Thyroid gland (tissue), 4 donors: ENCODE results near the gene NFKB1. TPM values are rescaled to one million over a fixed set of nuclear protein-coding genes. Genes with fewer than 3 reads are reported as not detected.

ENCODE experiments used
- DNase-seq, 2 donors: peaks; one replicate each; pipeline ENCODE4 v3.0.0-alpha.2; 2019
- H3K27ac ChIP-seq, 3 donors: fragments of 200-600 bp; sonication (generic); 1 replicate in 2 of 3; 2 replicates in 1 of 3; pipeline ENCODE4 v1.5.1; 2016 to 2019; ENCODE audit warnings: mild to moderate bottlenecking in 1 of 3, moderate library complexity in 1 of 3
- H3K27me3 ChIP-seq: fragments of 200-600 bp; sonication (generic); one replicate; pipeline ENCODE4 v1.5.1; 2019
- H3K36me3 ChIP-seq, 2 donors: fragments of 200-600 bp; sonication (generic); one replicate each; pipeline ENCODE4 v1.5.1; 2016 to 2019
- H3K4me1 ChIP-seq, 2 donors: fragments of 200-600 bp; sonication (generic); one replicate each; pipeline ENCODE4 v1.5.1; 2017 to 2019
- H3K4me3 ChIP-seq, 3 donors: fragments of 200-600 bp; sonication (generic); replicated peaks in 1 of 3; 1 replicate in 2 of 3; 2 replicates in 1 of 3; pipeline ENCODE4 v1.5.1; 2016; ENCODE audit warnings: mild to moderate bottlenecking in 1 of 3
- H3K9me3 ChIP-seq: fragments of 200-600 bp; sonication (generic); one replicate; pipeline ENCODE4 v1.5.1; 2017
- CTCF ChIP-seq, 6 experiments: fragments of 200-600 bp in 3 of 6; fragments of 450-650 bp in 3 of 6; sonication (generic) in 3 of 6; IDR thresholded peaks; one replicate each; pipeline ENCODE4 v1.5.1; 2016 to 2019; ENCODE audit warnings: antibody characterized with exemption in 6 of 6, mild to moderate bottlenecking in 2 of 6, inconsistent platforms in 1 of 6, moderate library complexity in 1 of 6
- POLR2A ChIP-seq, 2 donors: fragments of 450-650 bp; IDR thresholded peaks; one replicate each; pipeline ENCODE4 v1.6.1; 2017; ENCODE audit warnings: antibody characterized with exemption in 2 of 2, mild to moderate bottlenecking in 2 of 2, moderate library complexity in 1 of 2
- WGBS, 2 donors: methylation state at CpG; one replicate each; pipeline ENCODE4 v1.1.5; 2017; 5-methylcytosine and 5-hydroxymethylcytosine counted together
- intact Hi-C: fragments of 100-400 bp; cut with DNase I; formaldehyde crosslinking; loops from one replicate; pipeline ENCODE4 v1.15.1; 2023
- total RNA-seq, 4 donors: library from RNA; depleted of rRNA; stranded (reverse); fragments of >200 nt; gene quantifications; one replicate each; pipeline ENCODE4 v1.2.3, GENCODE V29; 2016

Gene NFKB1
- total RNA-seq, 4 donors from 2014 or later: 33.5 to 50.0 (median 41.8) TPM

- 26 to 28% methylated on average over 3 of the region's 3 CpGs for WGBS, 2 donors
Measured at GRCh38 chr4:102503301-102503746, 2.2 kb downstream of the NFKB1 start.

GRCh38 chr4:102503831-102504786, 3.0 kb downstream of the NFKB1 start:
- Histone ChIP-seq H3K4me3 (no peak overlapping the region), H3K27ac (peak overlapping the region in 1 of 3 donors; percentile 12), H3K4me1 (peaks cover 25 to 28% of the 10 kb centered on the region in 2 donors), H3K9me3 (no peaks in the 10 kb centered on the region), H3K27me3 (no peaks in the 10 kb centered on the region), H3K36me3 (no peaks in the 10 kb centered on the region)
- DNase-seq: no peak
- WGBS, 2 donors: 78 to 81% methylated on average over 5 of the region's 5 CpGs
- TF ChIP-seq POLR2A (IDR thresholded peaks at IDR 0.05): no peak
- no peak for TF ChIP-seq CTCF (IDR thresholded peaks at IDR 0.05)
- intact Hi-C loops: no loop called here

More at GRCh38 chr4:102503301-102503746, 2.2 kb downstream of the NFKB1 start:
- Histone ChIP-seq H3K9me3 (no peaks in the 10 kb centered on the region), H3K36me3 (no peaks in the 10 kb centered on the region), H3K27ac (peak overlapping the region in 2 of 3 donors; percentile 12 to 98), H3K4me1 (peaks cover 25 to 28% of the 10 kb centered on the region in 2 donors), H3K4me3 (no peak overlapping the region), H3K27me3 (no peaks in the 10 kb centered on the region)
- intact Hi-C loops: no loop called here
- DNase-seq: no peak
- TF ChIP-seq POLR2A (IDR thresholded peaks at IDR 0.05): no peak
- TF ChIP-seq CTCF (IDR thresholded peaks at IDR 0.05): no peak

- no peak overlapping the region for H3K27ac ChIP-seq
- no peak for TF ChIP-seq POLR2A (IDR thresholded peaks at IDR 0.05)
- no peak for TF ChIP-seq CTCF (IDR thresholded peaks at IDR 0.05)
- intact Hi-C loops: no loop called here
- peaks cover 21 to 24% of the 10 kb centered on the region in 2 donors for H3K4me1 ChIP-seq
- no peak overlapping the region for H3K4me3 ChIP-seq
- H3K9me3 ChIP-seq: no peaks in the 10 kb centered on the region
- H3K27me3 ChIP-seq: no peaks in the 10 kb centered on the region
- WGBS, 2 donors: 80 to 88% methylated on average over 1 of the region's 1 CpG
- no peaks in the 10 kb centered on the region for H3K36me3 ChIP-seq
- DNase-seq: no peak
Measured at GRCh38 chr4:102504941-102505340, 3.8 kb downstream of the NFKB1 start.

- WGBS, 2 donors: 94 to 95% methylated on average over 2 of the region's 2 CpGs
- no peaks in the 10 kb centered on the region for H3K9me3 ChIP-seq
- no peak overlapping the region for H3K4me3 ChIP-seq
- TF ChIP-seq CTCF (IDR thresholded peaks at IDR 0.05) (no peak), POLR2A (IDR thresholded peaks at IDR 0.05) (no peak)
- H3K4me1 ChIP-seq: peaks cover 16 to 19% of the 10 kb centered on the region in 2 donors
- DNase-seq: no peak
- intact Hi-C loops: no loop called here
- no peaks in the 10 kb centered on the region for H3K27me3 ChIP-seq
- H3K27ac ChIP-seq: no peak overlapping the region
- H3K36me3 ChIP-seq: no peaks in the 10 kb centered on the region
Measured at GRCh38 chr4:102505708-102506107, 4.5 kb downstream of the NFKB1 start.

GRCh38 chr4:102506523-102506922, 5.4 kb downstream of the NFKB1 start:
- H3K4me1 ChIP-seq: peaks cover 16 to 19% of the 10 kb centered on the region in 2 donors
- TF ChIP-seq CTCF (IDR thresholded peaks at IDR 0.05): no peak
- TF ChIP-seq POLR2A (IDR thresholded peaks at IDR 0.05): no peak
- no peak for DNase-seq
- no peaks in the 10 kb centered on the region for H3K27me3 ChIP-seq
- 96 to 98% methylated on average over 1 of the region's 1 CpG for WGBS, 2 donors
- H3K27ac ChIP-seq: no peak overlapping the region
- no peak overlapping the region for H3K4me3 ChIP-seq
- intact Hi-C loops: no loop called here
- no peaks in the 10 kb centered on the region for H3K9me3 ChIP-seq
- H3K36me3 ChIP-seq: no peaks in the 10 kb centered on the region
